SW 1271 (cell line): Measurements from ENCODE around the gene ANXA10.
"Not testable (repeated sequence)": the region's sequence is repeated elsewhere in the genome, so short reads cannot be mapped to it uniquely, and the experiment has no call there.

Experiments used
- DNase-seq, 2 experiments: peaks; one replicate each; lab custom pipeline; 2025; lab: John Stamatoyannopoulos, UW

Gene ANXA10

DNA sequence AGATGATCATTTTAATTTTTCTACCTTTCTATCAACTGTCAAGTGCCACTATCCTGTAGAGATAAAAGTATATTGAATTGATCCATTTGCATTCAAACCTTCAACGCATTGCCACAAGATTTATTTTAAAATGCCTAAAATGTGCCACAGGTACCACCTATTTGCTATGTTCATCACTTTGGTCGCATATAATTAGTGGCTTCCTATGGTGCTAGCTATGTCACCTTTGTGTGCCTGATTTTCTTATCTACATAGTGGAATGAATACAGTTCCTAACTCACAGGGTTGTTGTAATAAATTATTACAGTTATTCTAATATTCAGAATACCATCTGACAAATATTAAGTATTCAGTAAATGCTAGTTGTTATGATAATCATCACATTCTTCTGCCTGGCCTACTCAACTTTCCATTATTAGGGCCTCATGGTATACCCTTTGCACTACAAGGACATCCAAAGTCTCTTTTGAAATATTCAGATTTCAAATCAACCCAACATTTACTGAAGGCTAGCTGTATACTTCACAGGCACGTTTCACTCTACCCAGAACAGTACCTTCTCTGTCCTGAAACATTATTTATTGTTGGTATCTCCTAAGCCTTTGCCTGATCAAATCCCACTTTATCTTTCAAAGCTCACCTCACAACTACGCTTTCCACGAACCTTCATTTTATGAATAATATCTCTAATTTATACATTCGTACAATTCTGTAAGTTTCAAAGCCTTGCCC, 62.4 kb downstream of the ANXA10 start:
- DNase-seq = no peak

GRCh38 chr4:168162604-168163003, 70.3 kb downstream of the ANXA10 start:
- DNase-seq = no peak

GRCh38 chr4:168163106-168163505, 70.8 kb downstream of the ANXA10 start:
- no peak for DNase-seq

GRCh38 chr4:168164045-168164444, 71.7 kb downstream of the ANXA10 start:
- no peak for DNase-seq

GRCh38 chr4:168164915-168165548, 72.7 kb downstream of the ANXA10 start:
- no peak for DNase-seq

GRCh38 chr4:168167714-168168284, 75.5 kb downstream of the ANXA10 start:
- DNase-seq = no peak

- no peak for DNase-seq
Measured at GRCh38 chr4:168174308-168174707, 82.0 kb downstream of the ANXA10 start.

GRCh38 chr4:168177546-168178149, 85.3 kb downstream of the ANXA10 start:
- no peak for DNase-seq

GRCh38 chr4:168183717-168184571, 91.6 kb downstream of the ANXA10 start:
- DNase-seq = no peak

GRCh38 chr4:168188754-168189153, 96.4 kb downstream of the ANXA10 start:
- no peak for DNase-seq

DNA sequence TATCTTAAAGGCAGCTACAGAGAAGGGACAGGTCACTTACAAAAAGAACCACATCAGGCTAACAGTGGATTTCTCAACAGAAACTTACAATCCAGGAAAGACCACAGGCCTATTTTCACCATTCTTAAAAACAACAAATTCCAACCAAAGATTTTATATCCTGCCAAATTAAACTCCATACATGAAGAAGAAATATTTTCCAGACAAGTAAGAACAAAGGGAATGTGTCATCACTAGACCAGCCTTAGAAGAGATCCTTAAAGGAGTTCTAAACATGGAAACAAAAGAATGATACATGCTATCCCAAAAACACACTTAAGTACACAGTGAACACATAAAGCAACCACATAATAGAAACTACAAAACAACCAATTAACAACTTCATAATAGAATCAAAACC, 105.6 kb downstream of the ANXA10 start:
- no peak for DNase-seq

GRCh38 chr4:168199260-168199957, 107.1 kb downstream of the ANXA10 start:
- no peak for DNase-seq

- no peak for DNase-seq
Measured at GRCh38 chr4:168200685-168201084, 108.3 kb downstream of the ANXA10 start.

DNA sequence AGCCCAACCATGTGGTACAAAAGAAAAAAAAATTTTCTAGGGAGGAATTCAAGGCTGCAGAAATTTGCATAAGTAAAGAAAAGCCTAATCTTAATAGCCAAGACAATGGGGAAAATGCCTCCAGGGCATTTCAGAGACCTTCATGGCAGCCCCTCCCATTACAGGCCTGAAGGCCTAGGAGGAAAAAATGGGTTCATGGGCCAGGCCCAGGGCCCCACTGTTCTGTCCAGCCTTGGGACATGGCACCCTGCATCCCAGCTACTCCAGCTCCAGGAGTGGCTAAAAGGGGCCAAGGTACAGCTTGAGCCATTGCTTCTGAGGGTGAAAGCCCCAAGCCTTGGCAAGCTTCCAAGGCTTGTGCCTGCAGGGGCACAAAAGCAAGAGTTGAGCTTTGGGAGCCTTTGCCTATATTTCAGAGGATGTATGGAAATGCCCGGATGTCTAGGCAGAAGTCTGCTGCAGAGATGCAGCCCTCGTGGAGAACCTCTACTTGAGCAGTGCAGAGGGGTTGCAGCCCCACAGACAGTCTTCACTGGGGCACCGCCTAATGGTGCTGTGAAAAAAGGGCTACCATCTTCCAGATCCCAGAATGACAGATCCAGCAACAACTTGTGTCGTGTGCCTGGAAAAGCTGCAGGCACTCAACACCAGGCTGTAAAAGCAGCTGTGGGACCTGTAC, 111.0 kb downstream of the ANXA10 start:
- no peak for DNase-seq

- DNase-seq = no peak
Measured at GRCh38 chr4:168208957-168209614, 116.7 kb downstream of the ANXA10 start.

GRCh38 chr4:168212656-168213055, 120.3 kb downstream of the ANXA10 start:
- DNase-seq = no peak

GRCh38 chr4:168213511-168213910, 121.2 kb downstream of the ANXA10 start:
- not testable (repeated sequence) for DNase-seq

DNA sequence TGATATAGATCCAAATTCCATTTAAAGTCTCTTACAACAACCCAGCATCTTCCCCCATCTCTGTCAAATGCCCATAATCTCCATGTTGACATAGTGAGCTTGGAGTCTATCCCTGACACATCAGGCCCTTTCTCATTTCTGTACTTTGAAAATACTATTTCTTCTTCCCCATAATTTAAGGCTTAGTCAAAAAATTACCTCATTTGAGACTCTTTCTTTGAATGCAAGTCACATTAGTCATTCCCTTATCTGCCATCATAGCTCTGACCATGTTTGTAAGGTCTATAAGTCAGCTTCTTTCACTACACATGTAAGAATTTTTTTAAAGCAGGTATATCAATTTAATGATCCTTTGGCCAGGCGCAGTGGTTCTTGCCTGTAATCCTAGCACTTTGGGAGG, 126.3 kb downstream of the ANXA10 start:
- no peak for DNase-seq

GRCh38 chr4:168220893-168221292, 128.6 kb downstream of the ANXA10 start:
- DNase-seq = no peak

- no peak for DNase-seq
Measured at GRCh38 chr4:168221301-168221700, 129.0 kb downstream of the ANXA10 start.
